Measurements from ENCODE around the gene PIGQ. TPM values are rescaled to one million over a fixed set of nuclear protein-coding genes. Genes with fewer than 3 reads are reported as not detected.
A peak's percentile ranks its signal among the peaks of the same experiment; 100 is the strongest.

The PIGQ gene
- total RNA-seq, 1 donor from 2014 or later, result 52.6 TPM

DNA sequence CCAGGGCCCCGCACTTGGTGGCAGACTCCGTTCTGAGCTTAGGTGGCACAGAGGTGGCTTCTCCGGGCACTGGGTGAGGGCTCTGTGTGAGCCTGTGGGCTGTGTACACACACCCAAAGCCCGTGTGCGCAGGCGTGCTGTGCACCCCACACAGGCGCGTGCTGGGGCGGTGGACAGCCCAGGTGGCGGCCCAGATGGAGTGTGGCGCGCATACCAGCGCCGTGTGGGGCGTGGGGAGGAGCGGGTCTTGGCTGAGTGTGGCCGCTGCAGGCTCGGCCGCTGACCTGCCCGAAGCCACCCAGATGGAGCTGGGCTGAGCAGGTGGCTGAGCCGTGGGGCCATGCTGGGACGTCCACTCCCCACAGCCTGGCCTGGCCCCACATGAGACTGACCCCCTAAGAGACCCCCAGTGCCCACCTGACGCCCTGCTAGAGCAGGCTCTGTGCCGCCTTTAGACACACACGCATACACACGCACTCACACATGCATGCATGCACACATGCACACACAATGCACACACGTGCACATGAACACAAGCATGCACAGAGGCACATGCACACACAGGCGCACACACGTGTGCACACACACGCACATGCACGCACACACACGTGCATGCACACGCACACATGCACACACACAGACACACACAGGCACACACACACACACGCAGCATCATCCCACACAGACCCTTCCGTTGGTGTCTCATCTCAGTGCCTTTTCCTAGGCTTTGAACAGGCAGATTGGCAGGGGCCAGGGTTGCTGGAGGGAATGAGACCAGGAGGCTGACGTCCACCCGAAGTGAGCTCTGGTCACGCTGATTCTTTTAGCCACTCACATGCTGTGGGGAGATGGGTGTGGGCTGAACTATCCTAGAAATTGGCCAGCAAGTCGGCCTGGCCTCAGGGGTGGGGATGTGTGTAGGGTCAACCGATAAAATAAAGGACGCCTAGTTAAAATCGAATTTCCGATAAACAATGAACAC is 7.5 kb upstream of the PIGQ start:
- H3K27ac Mint-ChIP-seq, result no peak overlapping the region
- no peaks in the 10 kb centered on the region for H3K9me3 Mint-ChIP-seq
- H3K27me3 Mint-ChIP-seq (ENCODE audit: insufficient read depth), result peaks cover 10% of the 10 kb centered on the region
- intact Hi-C loops (cut with micrococcal nuclease), result no loop called here
- H3K4me1 Mint-ChIP-seq (ENCODE audit: low read depth), result peaks cover 8% of the 10 kb centered on the region
- no peak for DNase-seq (ENCODE audit: low spot score)
- H3K4me3 Mint-ChIP-seq, result no peak overlapping the region
- H3K36me3 Mint-ChIP-seq (ENCODE audit: low read depth), result no peaks in the 10 kb centered on the region

DNA sequence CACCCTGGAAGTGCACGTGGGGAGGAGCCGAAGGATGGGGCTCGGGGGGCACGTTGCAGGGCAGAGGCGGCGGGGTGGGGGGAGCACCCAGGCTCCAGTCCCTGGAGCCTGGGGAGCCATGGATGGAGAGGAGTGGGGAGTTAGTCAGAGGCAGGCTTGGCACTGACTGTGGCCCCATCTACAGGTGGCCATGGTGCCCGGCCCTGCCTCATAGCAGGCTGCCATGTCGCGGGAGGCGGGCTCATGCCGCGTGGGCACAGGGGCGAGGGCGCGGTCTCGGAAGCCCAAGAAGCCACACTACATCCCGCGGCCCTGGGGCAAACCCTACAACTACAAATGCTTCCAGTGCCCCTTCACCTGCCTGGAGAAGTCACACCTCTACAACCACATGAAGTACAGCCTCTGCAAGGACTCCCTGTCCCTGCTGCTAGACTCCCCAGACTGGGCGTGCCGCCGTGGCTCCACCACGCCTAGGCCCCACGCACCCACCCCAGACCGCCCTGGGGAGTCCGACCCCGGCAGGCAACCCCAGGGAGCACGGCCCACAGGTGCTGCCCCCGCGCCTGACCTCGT is 6.6 kb upstream of the PIGQ start:
- no peaks in the 10 kb centered on the region for H3K36me3 Mint-ChIP-seq (ENCODE audit: low read depth)
- no peak overlapping the region for H3K4me3 Mint-ChIP-seq
- peaks cover 9% of the 10 kb centered on the region for H3K27me3 Mint-ChIP-seq (ENCODE audit: insufficient read depth)
- peaks cover 9% of the 10 kb centered on the region for H3K4me1 Mint-ChIP-seq (ENCODE audit: low read depth)
- H3K27ac Mint-ChIP-seq, result no peak overlapping the region
- intact Hi-C loops (cut with micrococcal nuclease), result no loop called here
- no peak for DNase-seq (ENCODE audit: low spot score)
- no peaks in the 10 kb centered on the region for H3K9me3 Mint-ChIP-seq

DNA sequence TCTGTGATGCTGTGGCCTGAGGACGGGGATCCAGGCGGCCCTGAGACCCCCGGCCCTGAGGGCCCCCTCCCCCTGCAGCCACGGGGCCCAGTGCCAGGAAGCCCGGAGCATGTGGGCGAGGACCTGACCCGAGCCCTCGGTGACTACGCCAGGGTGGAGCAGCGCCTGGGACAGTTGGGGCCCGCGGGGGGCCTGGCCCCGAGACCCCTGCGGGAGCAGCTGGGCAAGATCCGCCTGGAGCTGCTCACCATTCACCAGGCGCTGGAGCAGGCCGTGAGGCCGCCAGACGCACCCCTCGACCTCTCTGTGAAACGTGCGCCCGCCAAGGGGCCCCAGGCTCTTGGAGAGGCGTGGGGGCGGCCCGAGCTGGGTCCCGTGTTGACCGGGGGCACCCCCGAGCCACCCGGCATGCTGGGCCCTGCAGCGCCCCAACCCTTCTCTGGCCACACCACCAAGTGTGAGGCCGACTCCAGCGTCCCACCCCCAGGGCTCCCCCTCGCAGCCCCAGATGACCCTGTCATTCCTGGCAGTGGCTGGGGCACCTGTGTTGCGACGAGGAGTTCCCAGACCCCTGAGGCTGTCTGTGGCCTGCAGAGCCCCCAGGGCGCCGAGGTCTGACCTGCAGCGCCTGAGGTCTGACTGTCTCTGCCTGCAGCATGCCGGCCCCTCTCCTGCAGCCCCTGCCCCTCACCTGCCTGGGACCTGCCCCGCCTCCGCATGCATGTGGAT is 4.9 kb upstream of the PIGQ start:
- Mint-ChIP-seq H3K9me3 (no peaks in the 10 kb centered on the region), H3K4me3 (no peak overlapping the region), H3K36me3 (ENCODE audit: low read depth) (no peaks in the 10 kb centered on the region), H3K4me1 (ENCODE audit: low read depth) (peaks cover 16% of the 10 kb centered on the region), H3K27me3 (ENCODE audit: insufficient read depth) (peaks cover 7% of the 10 kb centered on the region), H3K27ac (no peak overlapping the region)
- intact Hi-C loops (cut with micrococcal nuclease), result no loop called here
- DNase-seq (ENCODE audit: low spot score), result no peak

DNA sequence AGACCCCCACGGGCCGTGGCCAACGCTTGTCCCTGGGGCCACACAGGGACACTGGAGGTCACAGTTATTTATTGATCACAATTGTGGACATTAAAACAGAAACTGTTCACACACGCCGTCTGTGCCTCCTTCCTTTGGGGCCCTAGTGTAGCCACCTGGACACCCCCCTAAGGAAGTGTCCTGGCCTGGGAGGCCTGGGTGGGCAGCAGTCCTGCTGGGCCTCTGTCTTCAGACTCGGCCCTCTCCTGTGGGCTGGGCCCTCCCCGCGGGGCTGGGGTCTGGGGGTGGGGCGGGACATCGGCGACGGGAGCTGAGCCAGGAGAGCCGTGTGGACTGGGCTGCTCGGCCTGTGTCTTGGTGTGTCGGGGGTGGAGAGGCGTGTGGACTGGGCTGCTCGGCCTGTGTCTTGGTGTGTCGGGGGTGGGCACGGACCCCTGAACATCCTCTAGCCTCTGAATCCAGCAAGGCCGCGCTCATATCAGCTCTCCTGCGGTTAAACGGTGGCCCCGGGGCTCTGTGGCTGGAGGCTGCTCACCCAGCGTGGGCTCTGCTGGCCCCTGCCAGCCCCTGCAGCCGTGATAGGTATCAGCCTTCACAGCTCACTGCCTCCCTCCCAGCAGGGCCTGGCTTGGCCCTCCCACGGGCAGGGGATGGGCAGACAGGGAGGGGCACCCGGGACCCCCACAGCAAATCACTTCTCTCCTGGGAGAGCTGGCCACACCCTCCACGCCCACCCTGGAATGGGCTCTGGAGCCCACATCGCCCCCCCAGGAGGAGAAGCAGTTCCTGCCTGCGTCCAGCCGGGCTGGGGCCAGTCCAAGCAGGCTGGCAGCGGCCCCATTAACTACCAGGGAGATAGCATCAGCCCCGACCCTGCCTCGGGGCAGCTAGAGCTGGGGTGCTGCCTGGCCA is 4.1 kb upstream of the PIGQ start:
- H3K27me3 Mint-ChIP-seq (ENCODE audit: insufficient read depth), result peaks cover 7% of the 10 kb centered on the region

DNA sequence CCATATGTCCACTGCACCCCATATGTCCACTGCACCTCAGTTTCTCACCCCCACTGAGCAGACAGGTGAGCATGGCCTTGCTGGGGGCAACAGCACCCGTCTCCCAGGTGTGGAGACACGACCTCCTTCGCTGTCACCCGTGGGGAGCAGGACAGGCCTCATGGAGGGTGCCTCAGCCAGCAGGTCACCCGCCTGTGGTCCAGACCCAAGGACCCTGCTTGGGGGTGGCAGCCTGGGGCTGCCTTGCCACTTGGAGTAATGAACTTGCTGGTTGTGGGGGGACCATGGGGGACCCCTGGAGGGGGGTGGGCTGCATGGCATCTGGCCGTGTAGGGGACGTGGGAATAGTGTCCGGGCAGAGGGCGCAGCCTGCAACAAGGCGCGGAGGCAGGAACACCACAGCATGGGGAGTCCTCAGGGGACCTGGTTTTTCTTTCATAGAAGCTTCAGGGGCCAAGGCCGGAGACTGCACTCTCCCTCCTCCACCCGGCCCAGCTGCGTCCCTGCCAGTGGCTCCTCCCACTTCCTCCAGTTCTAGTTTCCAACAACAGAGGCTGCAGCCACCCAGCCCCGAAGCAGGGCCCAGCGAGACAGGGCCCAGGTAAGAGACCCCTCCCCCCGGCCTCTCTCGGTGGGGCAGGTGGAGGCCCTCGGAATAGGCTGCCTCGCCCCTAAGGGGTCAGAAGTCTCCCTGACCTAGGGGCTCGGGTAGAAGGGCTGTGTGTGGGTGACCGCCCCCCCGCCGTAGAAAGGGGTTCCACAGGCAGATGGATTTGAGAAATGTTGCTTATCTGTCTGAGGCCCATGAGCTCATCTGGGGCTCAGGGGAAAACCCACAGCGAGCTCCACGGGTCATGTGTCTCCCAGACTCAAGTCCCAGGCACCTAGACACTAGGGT is 3.0 kb upstream of the PIGQ start, which contains the start of gene NHLRC4:
Gene NHLRC4, plus strand, starts transcription at position 531 of the 898 bp plus-strand sequence. CDS start 1,043 bp downstream, outside the sequence.
- Mint-ChIP-seq H3K27me3 (ENCODE audit: insufficient read depth) (peaks cover 4% of the 10 kb centered on the region), H3K4me1 (ENCODE audit: low read depth) (peaks cover 29% of the 10 kb centered on the region), H3K4me3 (peak within 1 kb of the TSS; percentile 64), H3K27ac (peak within 1 kb of the TSS; percentile 83), H3K36me3 (ENCODE audit: low read depth) (no peaks in the 10 kb centered on the region), H3K9me3 (no peaks in the 10 kb centered on the region)
- DNase-seq (ENCODE audit: low spot score), result peak; percentile 58
- intact Hi-C loops (cut with micrococcal nuclease), result loop anchor here (2.0 kb wide), 1 partner anchor 70 kb away; the partner anchor contains the start of gene METTL26

More for the DNA sequence above, 4.1 kb upstream of the PIGQ start:
- no peak for DNase-seq (ENCODE audit: low spot score)
- Mint-ChIP-seq H3K27ac (no peak overlapping the region), H3K4me1 (ENCODE audit: low read depth) (peaks cover 19% of the 10 kb centered on the region), H3K4me3 (no peak overlapping the region), H3K9me3 (no peaks in the 10 kb centered on the region), H3K36me3 (ENCODE audit: low read depth) (no peaks in the 10 kb centered on the region)
- intact Hi-C loops (cut with micrococcal nuclease), result loop anchor here (2.0 kb wide), 1 partner anchor 71 kb away; the partner anchor contains the start of gene METTL26

DNA sequence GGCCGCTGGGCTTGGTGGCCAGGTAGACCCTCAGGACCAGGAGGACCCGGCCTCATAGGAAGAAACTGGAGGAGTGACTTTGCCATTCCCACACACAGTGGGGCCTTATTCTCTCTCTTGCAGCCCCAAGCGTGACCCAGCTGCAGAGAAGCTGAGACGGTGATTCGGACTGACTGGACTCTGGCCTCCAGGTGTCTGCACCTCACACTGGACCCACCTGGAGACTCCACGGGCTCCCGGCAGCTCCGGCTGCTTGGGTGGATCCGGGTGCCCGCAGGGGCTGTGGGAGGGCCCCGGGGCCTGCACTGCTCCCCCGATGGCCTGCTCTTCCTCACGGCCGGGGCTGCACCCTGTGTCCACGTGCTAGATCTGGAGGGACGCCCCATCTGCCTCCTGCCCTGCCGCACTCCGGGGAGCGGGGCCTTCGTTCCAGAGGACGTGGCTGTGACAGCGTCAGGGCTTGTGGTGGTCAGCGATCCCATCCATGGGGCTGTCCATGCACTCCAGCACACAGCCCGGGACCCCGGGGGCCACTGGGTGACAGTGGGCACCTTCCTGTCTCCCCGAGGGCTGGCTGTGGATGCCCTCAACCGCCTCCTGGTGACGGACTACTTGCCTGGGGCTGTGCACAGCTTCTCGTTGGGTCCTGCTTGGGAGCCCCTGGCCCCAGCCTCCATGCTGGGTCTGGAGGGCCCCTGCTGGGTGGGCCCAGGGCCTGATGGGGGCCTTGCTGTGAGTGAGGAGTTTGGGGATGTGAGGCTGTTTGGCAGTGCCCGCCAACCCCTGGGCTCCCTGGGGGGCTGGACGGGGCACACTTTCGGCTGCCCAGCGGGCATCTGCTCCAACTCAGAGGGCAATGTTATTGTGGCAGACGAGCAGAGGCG is 2.2 kb upstream of the PIGQ start:
- no peak for DNase-seq (ENCODE audit: low spot score)
- Mint-ChIP-seq H3K27ac (peak overlapping the region; percentile 83), H3K36me3 (ENCODE audit: low read depth) (no peaks in the 10 kb centered on the region), H3K27me3 (ENCODE audit: insufficient read depth) (no peaks in the 10 kb centered on the region), H3K4me3 (peak overlapping the region; percentile 64), H3K9me3 (no peaks in the 10 kb centered on the region), H3K4me1 (ENCODE audit: low read depth) (peaks cover 32% of the 10 kb centered on the region)
- intact Hi-C loops (cut with micrococcal nuclease), result loop anchor here (2.0 kb wide), 1 partner anchor 69 kb away; the partner anchor contains the start of gene METTL26

DNA sequence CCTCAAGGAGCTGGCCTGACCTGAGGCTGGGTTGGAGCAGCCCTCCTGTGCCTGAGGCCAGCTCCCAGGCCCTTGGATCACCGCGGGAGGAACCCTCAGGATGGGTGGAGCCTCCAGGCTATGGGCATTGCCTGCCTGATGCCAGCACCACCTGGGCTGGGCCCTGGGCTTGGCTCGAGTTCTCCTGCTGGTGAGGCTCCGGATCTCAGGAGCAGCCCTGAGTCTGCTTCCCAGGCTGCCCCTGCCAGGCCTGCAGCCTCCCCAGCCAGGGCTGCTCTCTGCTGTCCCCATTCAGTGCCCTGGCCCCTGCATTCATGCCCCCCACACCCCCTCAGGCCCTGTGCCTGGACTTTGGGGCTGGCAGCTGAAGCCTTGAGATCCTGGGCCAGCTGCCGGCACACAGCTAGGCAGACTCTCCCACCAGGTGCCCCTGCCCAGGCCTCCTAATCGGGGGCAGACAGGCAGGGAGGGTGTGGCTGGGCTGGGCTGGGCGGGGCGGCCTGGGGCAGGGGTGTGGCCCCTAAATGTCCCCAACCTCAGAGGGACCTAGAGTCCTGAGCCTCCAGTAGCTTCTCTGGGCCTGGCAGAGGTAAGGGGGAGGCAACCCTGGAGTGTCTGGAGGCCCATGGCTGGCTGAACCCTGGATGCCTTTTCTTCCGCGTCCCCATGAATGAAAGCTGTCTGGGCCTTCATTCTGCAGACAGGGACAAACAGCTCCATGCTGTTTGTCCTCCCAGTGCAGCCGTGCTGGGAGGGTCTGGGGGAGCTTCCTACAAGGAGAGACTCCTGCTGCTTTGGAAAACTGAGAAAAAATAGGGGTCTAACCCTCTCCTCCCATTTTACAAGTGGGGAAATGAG is 1.1 kb upstream of the PIGQ start:
- intact Hi-C loops (cut with micrococcal nuclease), result no loop called here
- Mint-ChIP-seq H3K27me3 (ENCODE audit: insufficient read depth) (no peaks in the 10 kb centered on the region), H3K4me3 (peak overlapping the region; percentile 85), H3K27ac (peak overlapping the region; percentile 89), H3K4me1 (ENCODE audit: low read depth) (peaks cover 32% of the 10 kb centered on the region), H3K9me3 (no peaks in the 10 kb centered on the region), H3K36me3 (ENCODE audit: low read depth) (no peaks in the 10 kb centered on the region)
- no peak for DNase-seq (ENCODE audit: low spot score)

DNA sequence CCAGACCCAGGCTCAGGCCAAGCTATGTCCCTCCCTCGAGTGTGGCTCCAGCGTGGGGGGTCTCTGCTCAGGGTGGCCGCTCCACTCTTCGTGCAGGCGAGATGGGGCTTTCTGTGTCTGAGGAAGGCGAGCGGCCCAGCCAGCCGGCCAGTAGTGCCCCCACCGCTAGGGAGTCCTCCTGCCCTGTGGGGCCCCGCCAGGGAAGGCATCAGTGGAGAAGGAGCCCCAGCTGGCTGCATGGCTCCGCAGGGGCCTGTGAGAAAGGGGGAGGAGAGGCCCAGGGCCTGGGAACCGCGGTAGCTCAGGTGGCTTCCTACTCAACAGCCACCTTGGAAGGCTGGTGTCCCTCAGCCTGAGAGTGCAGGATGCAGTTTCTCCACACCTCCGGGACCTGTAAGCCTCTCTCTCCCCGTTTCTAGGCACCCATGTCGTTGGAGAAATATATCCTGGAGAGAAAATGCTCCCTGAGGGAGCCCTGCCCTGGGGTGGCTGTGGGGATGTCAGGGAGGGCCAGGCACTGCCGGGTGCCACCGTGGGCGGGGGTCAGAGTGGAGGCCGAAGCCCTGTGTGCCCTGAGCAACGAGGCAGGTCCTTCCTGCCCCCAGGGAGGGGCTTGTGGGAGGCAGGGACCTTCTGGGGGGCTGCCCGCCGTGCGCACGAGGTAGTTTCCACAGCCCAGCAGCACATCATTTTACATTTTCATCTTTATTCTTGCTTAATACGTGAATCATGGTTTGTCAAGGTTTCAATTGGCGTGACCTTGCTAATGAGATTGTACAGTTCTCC is 3.3 kb downstream of the PIGQ start:
- H3K9me3 Mint-ChIP-seq, result no peaks in the 10 kb centered on the region
- no peak overlapping the region for H3K4me3 Mint-ChIP-seq
- intact Hi-C loops (cut with micrococcal nuclease), result no loop called here
- H3K27me3 Mint-ChIP-seq (ENCODE audit: insufficient read depth), result no peaks in the 10 kb centered on the region
- H3K27ac Mint-ChIP-seq, result no peak overlapping the region
- peaks cover 23% of the 10 kb centered on the region for H3K4me1 Mint-ChIP-seq (ENCODE audit: low read depth)
- H3K36me3 Mint-ChIP-seq (ENCODE audit: low read depth), result no peaks in the 10 kb centered on the region
- no peak for DNase-seq (ENCODE audit: low spot score)

DNA sequence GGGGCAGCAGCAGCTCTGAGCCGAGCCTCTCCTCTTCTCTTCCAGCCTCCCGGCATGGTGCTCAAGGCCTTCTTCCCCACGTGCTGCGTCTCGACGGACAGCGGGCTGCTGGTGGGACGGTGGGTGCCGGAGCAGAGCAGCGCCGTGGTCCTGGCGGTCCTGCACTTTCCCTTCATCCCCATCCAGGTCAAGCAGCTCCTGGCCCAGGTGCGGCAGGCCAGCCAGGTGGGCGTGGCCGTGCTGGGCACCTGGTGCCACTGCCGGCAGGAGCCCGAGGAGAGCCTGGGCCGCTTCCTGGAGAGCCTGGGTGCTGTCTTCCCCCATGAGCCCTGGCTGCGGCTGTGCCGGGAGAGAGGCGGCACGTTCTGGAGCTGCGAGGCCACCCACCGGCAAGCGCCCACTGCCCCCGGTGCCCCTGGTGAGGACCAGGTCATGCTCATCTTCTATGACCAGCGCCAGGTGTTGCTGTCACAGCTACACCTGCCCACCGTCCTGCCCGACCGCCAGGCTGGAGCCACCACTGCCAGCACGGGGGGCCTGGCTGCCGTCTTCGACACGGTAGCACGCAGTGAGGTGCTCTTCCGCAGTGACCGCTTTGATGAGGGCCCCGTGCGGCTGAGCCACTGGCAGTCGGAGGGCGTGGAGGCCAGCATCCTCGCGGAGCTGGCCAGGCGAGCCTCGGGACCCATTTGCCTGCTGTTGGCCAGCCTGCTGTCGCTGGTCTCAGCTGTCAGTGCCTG is 4.4 kb downstream of the PIGQ start:
- no peak for DNase-seq (ENCODE audit: low spot score)
- Mint-ChIP-seq H3K27ac (no peak overlapping the region), H3K4me1 (ENCODE audit: low read depth) (peaks cover 19% of the 10 kb centered on the region), H3K36me3 (ENCODE audit: low read depth) (no peaks in the 10 kb centered on the region), H3K4me3 (no peak overlapping the region), H3K27me3 (ENCODE audit: insufficient read depth) (no peaks in the 10 kb centered on the region), H3K9me3 (no peaks in the 10 kb centered on the region)
- intact Hi-C loops (cut with micrococcal nuclease), result no loop called here
